Measurements from ENCODE around the gene PTPRM. TPM values are rescaled to one million over a fixed set of nuclear protein-coding genes. Genes with fewer than 3 reads are reported as not detected.
"Not testable (repeated sequence)": the region's sequence is repeated elsewhere in the genome, so short reads cannot be mapped to it uniquely, and the experiment has no call there.

The PTPRM gene
- total RNA-seq, 1 donor from 2014 or later: 257 TPM

GRCh38 chr18:7730682-7731081 lies 163.6 kb downstream of the PTPRM start:
- Histone ChIP-seq H3K4me3 (no peak overlapping the region), H3K4me1 (peaks cover 0 to 14% of the 10 kb centered on the region in 2 donors), H3K9me3 (no peaks in the 10 kb centered on the region), H3K36me3 (no peaks in the 10 kb centered on the region), H3K27ac (no peak overlapping the region), H3K27me3 (no peaks in the 10 kb centered on the region)
- no peak for TF ChIP-seq CTCF (IDR thresholded peaks at IDR 0.05)
- no peak for DNase-seq (ENCODE audit: low spot score in 2 of 2)
- intact Hi-C loops (cut with DNase I): no loop called here

- Histone ChIP-seq H3K9me3 (no peaks in the 10 kb centered on the region), H3K4me3 (no peak overlapping the region), H3K4me1 (no peaks in the 10 kb centered on the region), H3K27ac (no peak overlapping the region), H3K27me3 (no peaks in the 10 kb centered on the region), H3K36me3 (no peaks in the 10 kb centered on the region)
- no peak for TF ChIP-seq CTCF (IDR thresholded peaks at IDR 0.05)
- no peak for DNase-seq (ENCODE audit: low spot score in 2 of 2)
- intact Hi-C loops (cut with DNase I): no loop called here
These were observed 166.5 kb downstream of the PTPRM start for GRCh38 chr18:7733642-7734041.

- no peaks in the 10 kb centered on the region for H3K27me3 ChIP-seq
- DNase-seq (ENCODE audit: low spot score in 2 of 2): no peak
- no peaks in the 10 kb centered on the region for H3K36me3 ChIP-seq
- peak in 1 of 3 experiments; percentile 23 for TF ChIP-seq CTCF (IDR thresholded peaks at IDR 0.05)
- intact Hi-C loops (cut with DNase I): no loop called here
- H3K9me3 ChIP-seq: no peaks in the 10 kb centered on the region
- H3K27ac ChIP-seq: no peak overlapping the region
- no peak overlapping the region for H3K4me3 ChIP-seq
- no peaks in the 10 kb centered on the region for H3K4me1 ChIP-seq
These were observed 168.1 kb downstream of the PTPRM start for GRCh38 chr18:7735196-7735595.

GRCh38 chr18:7735626-7736175 lies 168.6 kb downstream of the PTPRM start:
- H3K4me1 ChIP-seq: no peaks in the 10 kb centered on the region
- H3K36me3 ChIP-seq: no peaks in the 10 kb centered on the region
- DNase-seq (ENCODE audit: low spot score in 2 of 2): no peak
- intact Hi-C loops (cut with DNase I): no loop called here
- TF ChIP-seq CTCF (IDR thresholded peaks at IDR 0.05): no peak
- H3K27me3 ChIP-seq: no peaks in the 10 kb centered on the region
- no peak overlapping the region for H3K27ac ChIP-seq
- no peak overlapping the region for H3K4me3 ChIP-seq
- H3K9me3 ChIP-seq: no peaks in the 10 kb centered on the region

- H3K27me3 ChIP-seq; H3K36me3 ChIP-seq; H3K27ac ChIP-seq; H3K4me3 ChIP-seq; DNase-seq (ENCODE audit: low spot score in 2 of 2); H3K9me3 ChIP-seq; H3K4me1 ChIP-seq; intact Hi-C loops (cut with DNase I): not testable (repeated sequence)
These were observed 169.4 kb downstream of the PTPRM start for GRCh38 chr18:7736526-7736925.

- H3K4me1 ChIP-seq: peaks cover 0 to 6% of the 10 kb centered on the region in 2 donors
- H3K9me3 ChIP-seq: no peaks in the 10 kb centered on the region
- H3K36me3 ChIP-seq: no peaks in the 10 kb centered on the region
- intact Hi-C loops (cut with DNase I): no loop called here
- no peak for TF ChIP-seq CTCF (IDR thresholded peaks at IDR 0.05)
- H3K27me3 ChIP-seq: no peaks in the 10 kb centered on the region
- no peak for DNase-seq (ENCODE audit: low spot score in 2 of 2)
- no peak overlapping the region for H3K4me3 ChIP-seq
- H3K27ac ChIP-seq: no peak overlapping the region
These were observed 170.4 kb downstream of the PTPRM start for GRCh38 chr18:7737550-7737949.

Measured in ascending aorta (tissue), 2 donors.